Liver (tissue), 9 donors: ENCODE data around the gene GRID1. TPM values are rescaled to one million over a fixed set of nuclear protein-coding genes. Genes with fewer than 3 reads are reported as not detected.

Experiments
- DNase-seq: peaks from one replicate; pipeline ENCODE4 v3.0.0-alpha.2; 2017; ENCODE audit warnings: low spot score
- H3K27ac ChIP-seq, 2 donors: one replicate each; pipeline ENCODE4 v1.7.0; 2013; ENCODE audit warnings: inconsistent platforms in 2 of 2, low read length in 2 of 2, control low read depth in 1 of 2, low read depth in 1 of 2, mild to moderate bottlenecking in 1 of 2
- H3K27me3 ChIP-seq, 4 donors: one replicate each; pipeline versions ENCODE4 v1.6.1 to v1.7.0; 2013; ENCODE audit warnings: low read length in 3 of 4, inconsistent platforms in 1 of 4, mild to moderate bottlenecking in 1 of 4, moderate library complexity in 1 of 4; ENCODE audit not compliant: control insufficient read depth in 4 of 4, insufficient read depth in 4 of 4
- H3K36me3 ChIP-seq, 4 donors: one replicate each; pipeline versions ENCODE4 v1.6.1 to v1.7.0; 2013; ENCODE audit warnings: low read length in 3 of 4, mild to moderate bottlenecking in 3 of 4, low read depth in 1 of 4, moderate library complexity in 1 of 4; ENCODE audit not compliant: control insufficient read depth in 4 of 4, insufficient read depth in 3 of 4
- H3K4me1 ChIP-seq, 4 donors: one replicate each; pipeline versions ENCODE4 v1.6.1 to v1.7.0; 2013; ENCODE audit warnings: low read length in 3 of 4, mild to moderate bottlenecking in 3 of 4, moderate library complexity in 1 of 4; ENCODE audit not compliant: control insufficient read depth in 4 of 4, insufficient read depth in 4 of 4
- H3K4me3 ChIP-seq, 3 donors: one replicate each; pipeline versions ENCODE4 v1.6.1 to v1.7.0; 2013; ENCODE audit warnings: low read length in 3 of 3, control low read depth in 1 of 3, low read depth in 1 of 3, mild to moderate bottlenecking in 1 of 3
- H3K9ac ChIP-seq, 2 donors: one replicate each; pipeline ENCODE4 v1.7.0; 2013; ENCODE audit warnings: low read length in 2 of 2, mild to moderate bottlenecking in 2 of 2, moderate library complexity in 2 of 2, control low read depth in 1 of 2, low read depth in 1 of 2
- H3K9me3 ChIP-seq, 4 donors: one replicate each; pipeline versions ENCODE4 v1.6.1 to v1.7.0; 2013; ENCODE audit warnings: low read length in 3 of 4; ENCODE audit not compliant: control insufficient read depth in 4 of 4
- GABPA ChIP-seq, 2 donors: IDR thresholded peaks in 1 of 2; conservative IDR thresholded peaks in 1 of 2; 2 replicates each; pipeline ENCODE4 v1.6.1; 2016; ENCODE audit warnings: antibody characterized with exemption in 2 of 2, mild to moderate bottlenecking in 1 of 2, moderate library complexity in 1 of 2
- HNF4A ChIP-seq, 2 donors: conservative IDR thresholded peaks; 2 replicates each; pipeline ENCODE4 v1.6.1; 2016; ENCODE audit warnings: antibody characterized with exemption in 2 of 2, mild to moderate bottlenecking in 2 of 2
- HNF4G ChIP-seq: IDR thresholded peaks from 2 replicates; pipeline ENCODE4 v1.6.1; 2016; ENCODE audit warnings: antibody characterized with exemption
- JUND ChIP-seq, 2 donors: IDR thresholded peaks; 2 replicates each; pipeline ENCODE4 v1.6.1; 2016; ENCODE audit warnings: antibody characterized with exemption in 2 of 2
- NR2F2 ChIP-seq: IDR thresholded peaks from 2 replicates; pipeline ENCODE4 v1.6.1; 2016; ENCODE audit warnings: antibody characterized with exemption
- RXRA ChIP-seq, 2 donors: IDR thresholded peaks; 2 replicates each; pipeline ENCODE4 v1.6.1; 2017 to 2018; ENCODE audit warnings: antibody characterized with exemption in 2 of 2, mild to moderate bottlenecking in 1 of 2
- SP1 ChIP-seq: IDR thresholded peaks from 2 replicates; pipeline ENCODE4 v1.6.1; 2018; ENCODE audit warnings: antibody characterized with exemption, mild to moderate bottlenecking
- TAF1 ChIP-seq: conservative IDR thresholded peaks from 2 replicates; pipeline ENCODE4 v1.6.1; 2016; ENCODE audit warnings: antibody characterized with exemption, mild to moderate bottlenecking
- YY1 ChIP-seq: IDR thresholded peaks from 2 replicates; pipeline ENCODE4 v1.6.1; 2016; ENCODE audit warnings: antibody characterized with exemption, mild to moderate bottlenecking
- WGBS: extraction: QIAGEN DNeasy Blood & Tissue Kit; methylation state at CpG from one replicate; pipeline ENCODE4 v1.1.7; 2013; 5-methylcytosine and 5-hydroxymethylcytosine counted together
- polyA plus RNA-seq, 2 donors: library from polyadenylated mRNA; stranded (reverse) in 1 of 2; unstranded in 1 of 2; fragments of 200-250 nt in 1 of 2; fragments of >200 nt in 1 of 2; fragmentation: Nextera tagmentation in 1 of 2; extraction: Ambion mirVana in 1 of 2; gene quantifications; one replicate each; pipeline versions ENCODE4 v1.2.1 to v1.2.3, GENCODE V29; 2013 to 2015
- total RNA-seq, 2 donors: library from RNA; depleted of rRNA; stranded (reverse); fragments of >200 nt; gene quantifications; one replicate each; pipeline ENCODE4 v1.2.3, GENCODE V29; 2014
- TF ChIP-seq, protein P1 (sequence below): IDR thresholded peaks from 2 replicates; pipeline ENCODE4 v1.6.1; 2016; ENCODE audit warnings: antibody characterized with exemption
- TF ChIP-seq, protein P2 (sequence below): IDR thresholded peaks from 2 replicates; pipeline ENCODE4 v1.6.1; 2016; ENCODE audit warnings: antibody characterized with exemption
- TF ChIP-seq, protein P3 (sequence below): IDR thresholded peaks from 2 replicates; pipeline ENCODE4 v1.6.1; 2016; ENCODE audit warnings: antibody characterized with exemption
- TF ChIP-seq, protein P4 (sequence below): fragments of 150-350 bp; IDR thresholded peaks from 2 replicates; pipeline ENCODE4 v1.5.1; 2017; ENCODE audit warnings: improper control_type of control experiment, low read depth, low read length; ENCODE audit not compliant: missing input control
- donor health status: healthy.
- donor health status: healthy.
- donor health status: healthy.
- donor health status: healthy.
- donor health status: healthy.

Gene GRID1
- total and polyA plus RNA-seq, 4 donors: 0.09 to 0.17 (median 0.14) TPM; not detected in 1

DNA sequence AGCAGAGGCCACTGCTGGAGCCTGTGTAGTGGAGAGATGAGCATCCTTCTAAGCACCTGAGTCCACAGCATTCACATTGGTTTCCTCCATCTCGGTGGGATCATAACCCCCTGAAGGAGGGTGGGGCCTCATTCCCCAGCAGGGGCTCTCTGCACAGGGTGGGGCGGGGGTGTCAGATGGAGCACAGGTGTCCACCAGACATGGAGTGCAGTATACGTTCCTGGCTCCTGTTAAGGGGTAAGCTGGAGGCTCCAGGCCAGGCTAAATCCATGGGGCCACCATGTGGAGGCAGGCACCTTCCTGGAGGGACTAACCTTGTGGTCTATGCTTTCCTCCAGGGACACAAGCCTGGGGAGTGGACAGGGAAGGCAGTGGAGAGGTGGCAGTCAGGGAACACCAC, 252.6 kb downstream of the GRID1 start:
- Histone ChIP-seq H3K27me3 (no peaks in the 10 kb centered on the region), H3K9me3 (no peaks in the 10 kb centered on the region), H3K4me1 (no peaks in the 10 kb centered on the region), H3K4me3 (no peak overlapping the region), H3K9ac (no peak overlapping the region), H3K27ac (no peak overlapping the region), H3K36me3 (no peaks in the 10 kb centered on the region)
- 77% methylated on average over 3 of the region's 3 CpGs for WGBS
- TF ChIP-seq HNF4A (conservative IDR thresholded peaks at IDR 0.05) (no peak), NR2F2 (no peak), HNF4G (no peak), SP1 (no peak)
- no peak for DNase-seq

DNA sequence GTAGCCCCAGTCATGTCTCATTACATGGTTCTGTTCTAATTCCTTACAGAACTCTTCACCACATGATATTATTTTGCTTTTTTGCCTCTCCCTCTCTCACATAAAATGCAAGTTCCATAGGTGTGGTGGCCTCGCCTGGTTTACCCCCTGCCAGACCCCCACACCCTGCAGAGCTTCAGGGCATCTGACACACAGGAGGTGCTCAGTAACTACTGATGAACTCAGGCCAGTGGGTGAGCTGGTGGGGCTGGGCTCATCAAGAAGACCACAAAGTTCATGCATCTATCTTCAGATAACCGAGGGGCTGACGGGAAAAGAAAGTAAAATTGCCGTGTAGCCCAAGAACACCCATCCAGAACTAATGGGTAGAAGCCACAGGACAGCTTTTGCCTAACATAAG, 253.1 kb downstream of the GRID1 start:
- H3K27ac ChIP-seq: no peak overlapping the region
- no peak overlapping the region for H3K9ac ChIP-seq
- H3K36me3 ChIP-seq: no peaks in the 10 kb centered on the region
- TF ChIP-seq, protein P1, sequence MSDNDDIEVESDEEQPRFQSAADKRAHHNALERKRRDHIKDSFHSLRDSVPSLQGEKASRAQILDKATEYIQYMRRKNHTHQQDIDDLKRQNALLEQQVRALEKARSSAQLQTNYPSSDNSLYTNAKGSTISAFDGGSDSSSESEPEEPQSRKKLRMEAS: no peak
- TF ChIP-seq, protein P2, sequence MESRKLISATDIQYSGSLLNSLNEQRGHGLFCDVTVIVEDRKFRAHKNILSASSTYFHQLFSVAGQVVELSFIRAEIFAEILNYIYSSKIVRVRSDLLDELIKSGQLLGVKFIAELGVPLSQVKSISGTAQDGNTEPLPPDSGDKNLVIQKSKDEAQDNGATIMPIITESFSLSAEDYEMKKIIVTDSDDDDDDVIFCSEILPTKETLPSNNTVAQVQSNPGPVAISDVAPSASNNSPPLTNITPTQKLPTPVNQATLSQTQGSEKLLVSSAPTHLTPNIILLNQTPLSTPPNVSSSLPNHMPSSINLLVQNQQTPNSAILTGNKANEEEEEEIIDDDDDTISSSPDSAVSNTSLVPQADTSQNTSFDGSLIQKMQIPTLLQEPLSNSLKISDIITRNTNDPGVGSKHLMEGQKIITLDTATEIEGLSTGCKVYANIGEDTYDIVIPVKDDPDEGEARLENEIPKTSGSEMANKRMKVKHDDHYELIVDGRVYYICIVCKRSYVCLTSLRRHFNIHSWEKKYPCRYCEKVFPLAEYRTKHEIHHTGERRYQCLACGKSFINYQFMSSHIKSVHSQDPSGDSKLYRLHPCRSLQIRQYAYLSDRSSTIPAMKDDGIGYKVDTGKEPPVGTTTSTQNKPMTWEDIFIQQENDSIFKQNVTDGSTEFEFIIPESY: no peak
- TF ChIP-seq, protein P3, sequence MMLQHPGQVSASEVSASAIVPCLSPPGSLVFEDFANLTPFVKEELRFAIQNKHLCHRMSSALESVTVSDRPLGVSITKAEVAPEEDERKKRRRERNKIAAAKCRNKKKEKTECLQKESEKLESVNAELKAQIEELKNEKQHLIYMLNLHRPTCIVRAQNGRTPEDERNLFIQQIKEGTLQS: no peak
- TF ChIP-seq HNF4A (conservative IDR thresholded peaks at IDR 0.05): no peak
- TF ChIP-seq RXRA (IDR thresholded peaks at IDR 0.05): no peak
- TF ChIP-seq GABPA (IDR thresholded peaks at IDR 0.05 in 1 of 2, conservative IDR thresholded peaks at IDR 0.05 in 1 of 2): no peak
- no peak for TF ChIP-seq NR2F2
- no peak for TF ChIP-seq YY1
- TF ChIP-seq, protein P4, sequence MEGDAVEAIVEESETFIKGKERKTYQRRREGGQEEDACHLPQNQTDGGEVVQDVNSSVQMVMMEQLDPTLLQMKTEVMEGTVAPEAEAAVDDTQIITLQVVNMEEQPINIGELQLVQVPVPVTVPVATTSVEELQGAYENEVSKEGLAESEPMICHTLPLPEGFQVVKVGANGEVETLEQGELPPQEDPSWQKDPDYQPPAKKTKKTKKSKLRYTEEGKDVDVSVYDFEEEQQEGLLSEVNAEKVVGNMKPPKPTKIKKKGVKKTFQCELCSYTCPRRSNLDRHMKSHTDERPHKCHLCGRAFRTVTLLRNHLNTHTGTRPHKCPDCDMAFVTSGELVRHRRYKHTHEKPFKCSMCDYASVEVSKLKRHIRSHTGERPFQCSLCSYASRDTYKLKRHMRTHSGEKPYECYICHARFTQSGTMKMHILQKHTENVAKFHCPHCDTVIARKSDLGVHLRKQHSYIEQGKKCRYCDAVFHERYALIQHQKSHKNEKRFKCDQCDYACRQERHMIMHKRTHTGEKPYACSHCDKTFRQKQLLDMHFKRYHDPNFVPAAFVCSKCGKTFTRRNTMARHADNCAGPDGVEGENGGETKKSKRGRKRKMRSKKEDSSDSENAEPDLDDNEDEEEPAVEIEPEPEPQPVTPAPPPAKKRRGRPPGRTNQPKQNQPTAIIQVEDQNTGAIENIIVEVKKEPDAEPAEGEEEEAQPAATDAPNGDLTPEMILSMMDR: no peak
- TF ChIP-seq TAF1: no peak
- H3K9me3 ChIP-seq: no peaks in the 10 kb centered on the region
- H3K4me1 ChIP-seq: no peaks in the 10 kb centered on the region
- H3K4me3 ChIP-seq: no peak overlapping the region
- H3K27me3 ChIP-seq: no peaks in the 10 kb centered on the region
- no peak for DNase-seq
- 92% methylated on average over 4 of the region's 4 CpGs for WGBS

DNA sequence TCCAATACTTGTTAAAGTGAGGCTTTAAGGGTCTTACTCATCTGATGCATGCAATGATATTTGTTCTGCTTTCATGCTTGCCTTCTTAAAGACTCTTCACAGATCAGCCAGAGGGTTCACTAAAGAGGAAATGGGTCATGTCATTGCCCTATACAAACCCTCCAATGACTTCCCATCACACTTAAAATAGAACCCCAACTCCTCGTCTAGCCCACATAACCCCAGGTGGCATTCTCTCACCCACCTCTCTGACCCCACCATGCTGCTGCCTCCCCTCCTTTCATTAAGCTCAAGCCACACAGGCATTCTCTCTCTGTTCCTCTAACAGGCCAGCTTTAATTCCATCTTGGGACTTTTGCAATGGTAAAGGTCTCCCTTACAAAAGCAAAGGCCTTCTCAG, 253.6 kb downstream of the GRID1 start:
- no peak overlapping the region for H3K9ac ChIP-seq
- 59% methylated on average over 1 of the region's 1 CpG for WGBS
- H3K36me3 ChIP-seq: no peaks in the 10 kb centered on the region
- TF ChIP-seq HNF4G (no peak), YY1 (no peak), JUND (IDR thresholded peaks at IDR 0.05) (no peak), SP1 (no peak)
- TF ChIP-seq, protein P3: no peak
- H3K9me3 ChIP-seq: no peaks in the 10 kb centered on the region
- no peak for DNase-seq
- H3K27me3 ChIP-seq: no peaks in the 10 kb centered on the region
- H3K27ac ChIP-seq: no peak overlapping the region
- H3K4me3 ChIP-seq: no peak overlapping the region
- H3K4me1 ChIP-seq: no peaks in the 10 kb centered on the region
